Esophagus mucosa (tissue), 1 donor: ENCODE data around the gene NFATC3. TPM values are rescaled to one million over a fixed set of nuclear protein-coding genes. Genes with fewer than 3 reads are reported as not detected.

ENCODE experiments used
- ATAC-seq: fragments of 200-7000 bp; cut with Tn5 transposase; one replicate; pipeline ENCODE4 v1.9.1; 2020
- total RNA-seq: library from RNA; stranded (reverse); gene quantifications from one replicate; pipeline ENCODE4 v1.2.4, GENCODE V29; 2023
- donor health status: DM: yes; HTN: yes; CAD: no.

Gene NFATC3
- total RNA-seq, 1 donor from 2014 or later = 17.6 TPM

DNA sequence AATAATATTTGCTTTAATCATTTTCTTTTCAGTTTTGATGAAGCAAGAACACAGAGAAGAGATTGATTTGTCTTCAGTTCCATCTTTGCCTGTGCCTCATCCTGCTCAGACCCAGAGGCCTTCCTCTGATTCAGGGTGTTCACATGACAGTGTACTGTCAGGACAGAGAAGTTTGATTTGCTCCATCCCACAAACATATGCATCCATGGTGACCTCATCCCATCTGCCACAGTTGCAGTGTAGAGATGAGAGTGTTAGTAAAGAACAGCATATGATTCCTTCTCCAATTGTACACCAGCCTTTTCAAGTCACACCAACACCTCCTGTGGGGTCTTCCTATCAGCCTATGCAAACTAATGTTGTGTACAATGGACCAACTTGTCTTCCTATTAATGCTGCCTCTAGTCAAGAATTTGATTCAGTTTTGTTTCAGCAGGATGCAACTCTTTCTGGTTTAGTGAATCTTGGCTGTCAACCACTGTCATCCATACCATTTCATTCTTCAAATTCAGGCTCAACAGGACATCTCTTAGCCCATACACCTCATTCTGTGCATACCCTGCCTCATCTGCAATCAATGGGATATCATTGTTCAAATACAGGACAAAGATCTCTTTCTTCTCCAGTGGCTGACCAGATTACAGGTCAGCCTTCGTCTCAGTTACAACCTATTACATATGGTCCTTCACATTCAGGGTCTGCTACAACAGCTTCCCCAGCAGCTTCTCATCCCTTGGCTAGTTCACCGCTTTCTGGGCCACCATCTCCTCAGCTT lies 105.8 kb downstream of the NFATC3 start:
- no peak for ATAC-seq

- ATAC-seq = no peak
These were observed 109.1 kb downstream of the NFATC3 start for GRCh38 chr16:68194251-68194650.

DNA sequence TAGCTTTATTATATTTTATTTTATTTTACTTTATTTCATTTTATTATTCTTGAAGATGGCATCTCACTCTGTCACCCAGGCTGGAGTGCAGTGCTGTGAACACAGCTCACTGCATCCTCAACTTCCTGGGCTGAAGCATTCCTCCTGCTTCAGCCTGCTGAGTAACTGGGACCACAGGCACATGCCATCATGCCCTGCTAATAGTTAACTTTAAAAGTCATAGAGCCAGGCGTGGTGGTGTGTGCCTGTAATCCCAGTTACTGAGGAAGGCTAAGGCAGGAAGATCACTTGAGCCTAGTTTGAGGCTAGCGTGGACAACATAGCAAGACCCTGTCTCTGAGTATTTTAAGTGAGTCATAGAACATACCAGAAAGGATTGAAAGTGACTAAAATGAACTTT lies 112.1 kb downstream of the NFATC3 start:
- no peak for ATAC-seq

DNA sequence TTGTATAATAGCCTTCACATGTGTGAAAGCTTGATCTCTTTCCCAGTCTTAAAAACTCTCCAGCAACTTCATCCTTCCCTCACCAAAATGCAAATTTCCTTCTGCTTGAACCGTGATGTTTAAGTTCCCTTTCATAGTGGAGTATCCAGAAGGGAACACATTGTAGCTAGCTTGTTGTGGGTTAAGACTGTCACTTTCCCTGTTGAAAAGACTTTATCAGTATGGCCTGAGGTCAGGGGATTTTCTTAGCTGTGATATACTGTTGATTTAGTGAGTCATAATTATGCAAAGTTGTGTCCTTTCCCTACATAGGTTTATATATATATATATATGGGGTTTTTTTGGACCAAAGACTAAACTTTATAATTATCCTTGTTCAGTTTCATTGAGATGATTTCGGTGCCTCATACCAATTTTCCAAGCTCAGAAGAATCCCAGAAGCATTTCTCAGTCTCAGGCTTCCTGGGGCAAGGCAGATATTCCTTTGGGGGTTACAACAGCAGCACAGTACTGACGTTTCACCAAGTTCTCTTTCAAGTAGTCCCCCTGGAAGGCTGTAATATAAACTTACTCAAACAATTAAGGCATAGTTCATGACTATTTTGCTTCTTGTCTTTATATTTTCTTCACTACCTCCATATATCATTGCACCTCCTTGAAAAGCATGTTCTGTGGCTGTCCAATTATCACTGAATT lies 115.1 kb downstream of the NFATC3 start:
- ATAC-seq = peak; percentile 41

- no peak for ATAC-seq
These were observed 116.9 kb downstream of the NFATC3 start for GRCh38 chr16:68202091-68202519.

DNA sequence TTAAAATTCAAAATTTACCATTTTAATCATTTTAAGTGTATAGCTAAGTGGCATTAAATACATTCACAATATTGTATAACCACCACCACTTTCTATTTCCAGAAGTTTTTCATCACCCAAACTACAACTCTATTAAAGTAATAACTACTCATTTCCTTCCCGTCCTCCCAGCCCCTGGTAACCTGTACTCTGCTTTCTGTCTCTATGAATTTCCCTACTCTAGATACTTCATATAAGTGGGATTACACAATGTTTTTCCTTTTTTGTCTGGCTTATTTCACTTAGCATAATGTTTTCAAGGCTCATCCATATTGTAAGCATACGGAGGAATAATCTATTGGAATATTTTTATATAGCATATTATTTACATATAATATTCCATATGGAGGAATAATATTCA lies 121.1 kb downstream of the NFATC3 start:
- ATAC-seq = no peak

GRCh38 chr16:68214726-68215125 lies 129.6 kb downstream of the NFATC3 start:
- ATAC-seq = no peak

DNA sequence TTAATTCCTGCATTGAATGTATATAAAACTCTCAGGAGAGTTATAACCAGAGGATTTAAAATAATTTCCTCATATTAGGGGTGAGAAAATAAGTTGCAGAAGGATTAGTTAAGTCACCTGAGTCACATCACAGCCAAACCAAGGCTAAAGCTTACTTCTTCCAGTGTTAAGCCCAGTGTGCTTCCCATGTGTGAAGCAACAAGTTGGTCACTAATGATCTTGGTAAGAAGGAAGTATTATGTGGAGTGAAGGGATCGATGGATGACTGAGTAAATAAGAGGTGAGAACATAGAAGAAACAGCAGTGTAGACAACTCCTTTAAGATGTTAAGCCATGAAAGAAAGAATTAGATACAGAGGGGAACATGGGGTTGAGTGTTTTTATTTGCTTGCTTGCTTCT lies 130.1 kb downstream of the NFATC3 start:
- peak; percentile 63 for ATAC-seq

DNA sequence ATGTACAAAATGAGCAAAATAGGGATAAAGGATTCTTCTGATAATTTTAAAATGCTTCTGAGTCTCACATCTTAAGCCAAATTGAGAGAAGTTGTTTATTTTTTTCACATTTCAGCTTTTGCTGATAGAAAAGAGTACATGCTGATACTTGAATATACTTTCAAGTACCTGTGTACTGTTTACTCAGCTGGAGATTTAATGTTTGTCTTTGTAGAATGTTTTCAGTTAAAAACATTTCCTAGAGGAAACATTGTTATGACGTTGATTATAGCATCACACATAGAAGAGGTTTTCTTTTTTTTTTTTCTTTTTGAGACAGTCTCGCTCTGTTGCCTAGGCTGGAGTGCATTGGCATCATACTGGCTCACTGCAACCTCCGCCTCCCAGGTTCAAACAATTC lies 131.1 kb downstream of the NFATC3 start:
- no peak for ATAC-seq

GRCh38 chr16:68217506-68217905 lies 132.3 kb downstream of the NFATC3 start:
- no peak for ATAC-seq

GRCh38 chr16:68219725-68220351 lies 134.7 kb downstream of the NFATC3 start:
- no peak for ATAC-seq

GRCh38 chr16:68223072-68223471 lies 137.9 kb downstream of the NFATC3 start:
- ATAC-seq = no peak

GRCh38 chr16:68226116-68226515 lies 140.9 kb downstream of the NFATC3 start:
- ATAC-seq = no peak

- ATAC-seq = no peak
These were observed 142.1 kb downstream of the NFATC3 start for GRCh38 chr16:68227183-68227793.

GRCh38 chr16:68227850-68228553 lies 142.8 kb downstream of the NFATC3 start:
- ATAC-seq = no peak

GRCh38 chr16:68228652-68229051 lies 143.5 kb downstream of the NFATC3 start:
- ATAC-seq = no peak

- ATAC-seq = no peak
These were observed 144.4 kb downstream of the NFATC3 start for GRCh38 chr16:68229431-68230175.

DNA sequence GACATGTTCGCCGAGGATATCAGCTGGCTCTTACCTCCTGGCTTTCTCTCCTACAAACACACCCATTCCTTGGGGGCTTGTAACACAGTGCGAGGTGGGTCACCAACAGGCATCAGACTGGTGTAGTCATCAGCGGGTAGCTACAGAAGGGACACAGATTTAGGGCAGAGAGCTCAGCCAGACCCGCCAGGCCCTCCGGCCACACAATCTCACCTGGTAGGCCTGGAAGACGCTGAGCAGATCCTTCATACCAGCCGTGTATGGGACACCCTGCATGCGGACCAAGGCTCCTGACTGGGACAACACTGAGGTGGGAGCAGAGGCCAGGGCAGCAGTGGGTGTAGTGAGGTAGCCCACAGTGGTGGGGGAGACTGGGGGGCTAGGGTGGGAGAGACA lies 145.0 kb downstream of the NFATC3 start:
- no peak for ATAC-seq

DNA sequence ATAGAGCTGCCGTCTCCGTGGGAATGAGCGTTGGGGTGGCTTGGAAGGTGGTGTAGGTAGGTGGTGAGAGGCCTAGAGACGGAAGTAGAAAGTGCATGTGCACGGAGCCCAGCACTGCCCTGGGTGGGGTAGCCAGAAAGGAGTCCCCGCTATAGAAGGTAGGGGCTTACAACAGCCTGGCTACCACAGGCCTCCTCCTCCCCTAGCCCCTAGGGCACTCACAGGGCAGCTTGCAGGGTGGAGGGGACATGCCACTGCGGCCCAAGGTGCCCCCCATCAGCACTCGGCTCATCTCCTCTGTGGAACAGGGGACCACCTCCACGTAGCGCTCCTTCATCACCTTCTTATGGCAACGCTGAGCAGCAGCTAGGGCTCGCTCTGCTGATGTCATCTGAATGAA lies 145.8 kb downstream of the NFATC3 start:
- ATAC-seq = no peak

- ATAC-seq = no peak
These were observed 146.4 kb downstream of the NFATC3 start for GRCh38 chr16:68231384-68232136.

DNA sequence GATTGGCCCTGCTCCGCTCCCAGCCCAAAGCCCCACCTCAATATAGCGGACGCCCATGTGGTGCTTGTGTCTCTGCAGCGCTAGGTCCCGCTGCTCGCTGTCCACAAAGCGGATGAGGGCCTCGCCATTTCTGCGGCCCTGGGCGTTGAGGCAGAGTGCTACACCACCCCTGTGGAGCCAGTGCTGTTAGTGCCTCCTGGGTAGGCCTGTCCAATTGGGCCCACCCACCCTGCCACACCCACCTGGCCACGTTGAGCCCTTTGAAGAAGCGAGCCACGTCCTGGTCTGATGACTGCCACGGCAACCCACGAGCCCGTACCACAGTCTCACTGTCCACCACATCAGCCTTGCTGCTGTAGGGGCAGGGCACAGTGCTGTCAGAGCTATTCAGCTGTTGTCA lies 147.2 kb downstream of the NFATC3 start:
- no peak for ATAC-seq
